GM19452 (cell line): ENCODE data around the gene HDAC1.
"Not testable (repeated sequence)": the region's sequence is repeated elsewhere in the genome, so short reads cannot be mapped to it uniquely, and the experiment has no call there.

Experiments used
- ATAC-seq: cut with Tn5 transposase; IDR thresholded peaks from one replicate; pipeline ENCODE4 v1.9.1; 2021; ENCODE audit not compliant: unreplicated experiment

HDAC1 gene

DNA sequence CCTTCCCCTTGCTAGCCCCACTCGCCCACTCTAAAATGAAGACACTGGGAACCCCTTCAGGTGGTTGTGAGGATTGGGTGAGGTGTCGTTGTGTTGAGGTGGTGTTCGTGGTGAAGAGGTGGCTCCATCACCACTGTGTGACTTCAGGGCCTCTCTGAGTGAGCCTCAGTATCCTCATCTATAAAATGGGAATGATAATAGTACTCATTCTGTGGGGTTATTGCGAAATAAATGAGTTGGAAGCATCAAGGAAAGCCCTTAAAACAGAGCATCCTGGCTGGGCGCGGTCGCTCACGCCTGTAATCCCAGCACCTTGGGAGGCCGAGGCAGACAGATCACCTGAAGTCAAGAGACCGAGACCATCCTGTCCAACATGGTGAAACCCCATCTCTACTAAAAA lies 50.8 kb downstream of the HDAC1 start:
- ATAC-seq, result no peak

GRCh38 chr1:32345289-32345827 lies 53.5 kb downstream of the HDAC1 start:
- no peak for ATAC-seq

DNA sequence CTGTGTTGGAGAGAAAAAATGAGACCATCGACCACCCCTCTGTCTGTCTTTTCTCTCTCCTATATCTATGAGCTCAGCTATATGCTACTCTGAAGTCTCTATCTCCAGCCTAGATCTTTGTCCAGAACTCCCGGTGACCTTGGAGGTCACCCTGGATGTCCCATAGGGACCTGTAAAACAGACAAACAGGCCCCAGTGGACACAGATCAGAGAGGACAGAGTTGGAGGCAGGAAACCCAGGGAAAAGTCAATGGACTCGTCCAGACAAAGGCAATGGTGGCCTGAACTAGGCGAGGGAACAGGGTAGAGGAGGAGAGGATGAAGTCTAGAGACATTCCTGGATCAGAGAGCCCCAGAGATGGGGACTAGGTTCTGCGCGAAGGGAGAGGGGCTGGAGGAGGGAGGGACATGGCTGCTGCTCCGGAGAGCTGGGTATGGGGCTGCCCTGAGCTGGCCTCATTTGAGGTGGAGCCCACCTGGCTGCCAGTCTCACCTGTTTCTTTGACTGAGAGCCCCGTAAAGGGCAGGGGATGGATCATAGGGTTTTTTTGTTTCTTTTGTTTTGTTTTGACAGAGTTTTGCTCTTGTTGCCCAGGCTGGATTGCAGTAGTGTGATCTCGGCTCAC lies 54.8 kb downstream of the HDAC1 start:
- ATAC-seq, result no peak

DNA sequence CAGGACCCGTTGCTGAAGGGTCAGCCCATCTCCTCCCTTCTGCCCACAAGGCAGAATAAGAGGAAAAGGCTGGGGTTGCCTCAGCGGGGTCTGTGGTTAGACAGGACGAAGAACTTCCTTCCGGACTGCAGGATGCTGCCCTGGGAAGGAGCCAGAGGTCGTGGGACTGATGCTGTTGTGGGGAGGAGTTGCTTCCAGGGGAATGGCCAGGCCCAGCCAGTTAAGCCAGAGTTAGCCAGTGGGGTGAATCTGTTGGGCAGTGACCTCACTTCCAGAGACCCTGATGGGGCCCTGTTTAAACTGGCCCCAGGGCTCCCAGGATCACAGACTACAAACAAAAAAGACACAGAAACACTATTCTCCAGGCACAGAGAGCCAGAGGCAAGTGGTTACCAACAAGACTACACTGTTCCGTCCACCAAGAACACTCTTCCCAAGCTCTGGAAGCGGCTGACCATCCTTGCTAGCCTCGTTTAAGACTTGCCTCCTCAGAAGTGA lies 57.4 kb downstream of the HDAC1 start:
- no peak for ATAC-seq

DNA sequence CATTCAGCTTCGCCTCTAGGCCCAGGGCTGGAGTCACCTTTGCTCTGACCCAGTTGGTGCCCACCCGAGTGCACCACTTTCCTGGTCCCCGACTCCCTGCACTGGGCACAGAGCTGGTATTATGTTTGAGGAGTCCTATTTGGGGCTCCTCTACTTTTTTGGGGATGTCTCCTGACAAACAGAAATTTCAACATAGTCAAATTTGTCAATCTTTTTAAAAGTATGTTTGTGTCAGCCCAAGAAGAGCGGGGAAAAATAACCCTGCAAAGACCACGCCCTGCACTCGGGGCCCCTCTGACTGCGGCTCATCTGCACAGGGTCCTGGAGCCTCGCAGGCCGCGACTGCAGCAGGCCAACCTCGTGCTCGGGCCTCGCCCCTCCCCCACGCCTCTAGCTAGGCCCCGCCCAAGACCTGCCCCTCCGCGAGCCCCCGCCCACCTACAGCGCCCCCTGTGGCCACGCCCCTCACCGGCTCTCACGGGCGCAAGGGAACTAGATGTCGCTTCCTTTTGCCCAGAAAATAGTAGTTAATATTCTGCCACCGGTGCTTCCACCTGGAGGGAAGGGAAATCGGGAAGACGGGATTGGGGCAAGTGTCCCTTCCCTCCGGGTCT lies 59.0 kb downstream of the HDAC1 start:
- ATAC-seq, result peak; percentile 47

GRCh38 chr1:32351399-32352238 lies 59.7 kb downstream of the HDAC1 start:
- ATAC-seq, result peak; percentile 85

DNA sequence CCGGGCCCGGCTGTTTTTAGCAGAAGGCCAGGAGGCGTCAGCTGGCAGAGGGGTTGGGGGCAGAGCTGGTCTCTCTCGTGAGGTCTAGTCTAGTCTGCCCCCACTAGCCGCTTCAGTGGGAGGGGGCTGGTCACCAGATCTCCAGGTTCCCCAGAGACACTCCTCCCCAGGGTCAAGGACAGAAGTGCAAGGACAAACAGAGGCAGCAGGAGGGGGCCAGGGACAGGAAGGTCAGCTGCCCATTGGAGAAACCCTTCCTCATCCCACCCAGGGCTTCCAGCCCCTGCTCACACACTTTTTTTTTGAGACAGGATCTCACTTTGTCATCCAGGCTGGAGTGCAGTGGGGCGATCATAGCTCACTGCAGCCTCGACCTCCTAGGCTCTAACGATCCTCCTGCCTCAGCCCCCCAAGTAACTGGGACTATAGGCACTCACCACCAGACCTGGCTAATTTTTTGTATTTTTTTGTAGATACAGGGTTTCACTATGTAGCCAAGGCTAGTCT lies 60.4 kb downstream of the HDAC1 start:
- ATAC-seq, result no peak

GRCh38 chr1:32352831-32353383 lies 61.0 kb downstream of the HDAC1 start:
- ATAC-seq, result no peak

- no peak for ATAC-seq
Measured at GRCh38 chr1:32353431-32353830, 61.5 kb downstream of the HDAC1 start.

- ATAC-seq, result no peak
Measured at GRCh38 chr1:32353886-32354570, 62.1 kb downstream of the HDAC1 start.

DNA sequence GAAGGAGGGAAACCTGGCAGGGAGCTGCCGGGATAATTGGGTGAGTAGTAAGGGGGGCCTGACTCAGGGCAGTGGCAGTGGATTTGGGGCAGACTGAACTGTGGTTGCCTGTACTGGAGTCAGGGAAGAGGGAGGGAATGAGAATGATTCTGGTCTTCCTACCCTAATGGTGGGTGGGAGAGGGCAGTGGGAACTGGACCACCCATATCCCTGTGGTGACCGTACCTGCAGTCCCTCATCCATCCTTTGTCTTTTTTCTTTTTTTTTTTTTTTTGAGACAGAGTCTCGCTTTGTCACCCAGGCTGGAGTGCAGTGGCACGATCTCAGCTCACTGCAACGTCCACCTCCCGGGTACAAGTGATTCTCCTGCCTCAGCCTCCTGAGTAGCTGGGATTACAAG lies 63.9 kb downstream of the HDAC1 start:
- not testable (repeated sequence) for ATAC-seq

DNA sequence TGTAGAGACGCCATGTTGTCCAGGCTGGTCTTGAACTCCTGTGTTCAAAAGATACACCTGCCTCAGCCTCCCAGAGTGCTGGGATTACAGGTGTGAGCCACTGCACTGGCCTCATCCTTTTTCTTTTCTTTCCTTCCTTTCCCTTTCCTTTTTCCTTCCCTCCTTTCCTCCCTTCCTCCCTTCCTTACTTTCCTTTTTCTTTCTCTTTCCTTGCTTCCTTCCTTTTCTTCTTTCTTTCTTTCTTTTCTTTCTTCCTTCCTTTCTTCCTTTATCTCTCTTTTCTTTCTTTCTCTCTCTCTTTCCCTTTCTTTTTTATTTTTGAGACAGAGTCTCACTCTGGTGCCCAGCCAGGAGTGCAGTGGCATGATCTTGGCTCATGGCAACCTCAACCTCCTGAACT lies 64.6 kb downstream of the HDAC1 start:
- ATAC-seq, result no peak

DNA sequence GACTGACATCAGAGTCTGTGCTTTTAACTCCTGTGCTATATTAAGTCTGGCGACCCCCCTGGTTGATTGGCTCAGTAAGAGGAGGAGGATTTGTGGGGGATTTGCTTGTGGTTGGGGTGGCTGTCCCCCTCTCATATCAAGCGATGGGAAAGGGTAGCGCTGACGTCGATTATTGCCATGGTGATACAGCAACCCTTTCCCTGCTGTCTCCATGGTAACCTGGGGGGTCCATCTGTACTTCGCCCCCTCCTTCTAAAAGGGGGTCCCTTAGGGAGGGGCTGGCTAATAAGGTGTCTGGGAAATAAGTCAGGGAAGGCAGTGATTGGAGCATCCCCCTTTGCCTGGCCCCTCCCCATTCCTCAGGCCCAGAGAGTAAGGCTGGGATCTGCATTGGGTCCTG lies 65.7 kb downstream of the HDAC1 start:
- no peak for ATAC-seq

GRCh38 chr1:32358435-32358834 lies 66.6 kb downstream of the HDAC1 start:
- ATAC-seq, result no peak

DNA sequence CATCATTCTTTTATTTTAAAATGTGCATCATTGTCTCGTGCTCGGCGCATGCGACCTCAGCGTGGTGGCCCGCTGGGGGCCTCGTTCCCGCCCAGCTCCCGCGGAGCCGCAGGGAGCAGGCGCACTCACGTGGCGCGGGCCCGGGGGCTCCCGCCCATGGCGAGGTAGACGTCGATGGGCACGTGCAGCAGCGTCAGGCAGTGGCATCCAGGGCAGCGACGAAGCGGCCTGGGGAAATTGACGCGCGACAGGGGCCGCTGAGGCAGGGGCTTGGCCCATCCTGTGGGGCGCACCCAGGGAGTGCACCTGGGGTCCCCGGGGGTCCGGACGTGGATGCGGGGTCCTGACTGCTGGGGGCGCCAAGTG lies 69.4 kb downstream of the HDAC1 start:
- ATAC-seq, result no peak

DNA sequence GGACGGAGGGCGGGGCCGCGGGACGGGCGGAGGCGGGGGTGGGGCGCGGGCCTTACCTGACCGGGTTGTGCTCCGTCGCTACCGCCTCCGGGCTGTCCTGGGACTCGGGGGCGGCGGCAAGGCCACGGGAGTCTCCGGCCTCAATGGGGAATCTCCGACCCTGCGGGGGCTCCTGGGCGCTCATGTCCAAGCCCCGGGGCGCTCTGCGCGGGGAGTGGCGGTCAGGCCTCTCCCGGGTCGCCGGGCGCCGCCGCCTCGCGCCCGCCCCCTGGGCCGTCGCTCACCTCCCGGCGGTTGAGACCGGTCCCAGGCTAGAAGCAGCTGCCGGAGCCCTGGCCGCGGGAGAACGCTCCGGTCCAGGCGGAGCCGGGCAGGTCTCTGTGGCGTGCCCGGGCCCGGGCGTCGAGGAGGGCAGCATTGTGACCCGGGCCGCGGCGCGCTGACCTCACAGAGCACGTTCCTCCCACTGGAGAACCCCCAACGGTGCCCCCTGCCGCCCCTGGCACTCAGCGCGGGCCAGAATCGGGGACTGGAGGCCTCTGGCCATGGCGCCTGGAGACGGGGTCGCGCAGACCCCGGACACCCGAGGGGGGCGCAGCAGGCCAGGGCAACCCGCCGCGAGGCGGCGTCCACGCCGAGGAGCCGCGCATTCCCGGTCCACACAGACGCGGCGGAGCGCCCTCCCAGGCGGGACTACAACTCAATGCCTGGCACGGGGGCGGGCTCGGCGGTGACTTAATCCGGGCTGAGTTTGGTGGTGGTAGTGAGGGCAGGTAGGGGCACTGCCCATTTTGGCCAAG lies 70.0 kb downstream of the HDAC1 start:
- no peak for ATAC-seq

DNA sequence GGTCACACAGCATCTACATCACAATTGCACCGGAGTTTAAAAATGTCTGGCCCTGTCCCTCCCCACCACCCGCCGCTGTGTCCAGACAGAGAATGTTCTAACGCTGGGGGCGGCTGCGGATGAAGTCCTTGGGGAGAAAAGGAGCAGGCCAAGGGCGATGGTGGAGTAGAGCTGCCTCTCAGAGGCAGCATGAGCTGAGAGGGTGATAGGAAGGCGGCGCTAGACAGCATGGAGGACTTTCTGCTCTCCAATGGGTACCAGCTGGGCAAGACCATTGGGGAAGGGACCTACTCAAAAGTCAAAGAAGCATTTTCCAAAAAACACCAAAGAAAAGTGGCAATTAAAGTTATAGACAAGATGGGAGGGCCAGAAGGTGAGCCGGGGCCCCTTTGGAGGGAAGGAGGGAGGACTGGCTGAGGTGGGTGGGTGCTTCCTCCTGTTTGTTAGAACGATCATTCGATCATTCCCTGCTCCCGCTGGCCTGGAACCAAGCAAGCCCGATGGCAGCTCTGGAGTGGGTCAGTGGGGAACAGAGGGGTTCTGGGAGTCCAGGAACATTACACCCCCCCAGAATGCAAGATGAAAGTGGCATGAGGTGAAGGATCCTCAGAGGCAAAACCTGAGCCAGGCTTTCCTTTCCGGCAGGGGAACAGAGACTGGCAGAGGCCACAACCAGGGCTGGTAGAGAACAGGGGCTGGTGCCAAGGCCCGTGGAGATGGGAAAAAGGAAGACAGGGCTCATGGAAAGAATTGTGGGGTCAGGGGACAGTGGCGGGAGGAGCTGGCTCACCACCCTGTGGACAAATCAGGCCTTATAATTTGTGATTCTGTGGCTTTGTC lies 70.8 kb downstream of the HDAC1 start, which contains the start of the genes FAM229A and TSSK3:
Gene FAM229A (minus strand): TSS at position 12 of the 840 bp plus-strand sequence. CDS start 394 bp downstream, outside the sequence.
Gene TSSK3 (plus strand): TSS at position 66 of the 840 bp plus-strand sequence. CDS start 163 bp downstream, at position 229.
- no peak for ATAC-seq

DNA sequence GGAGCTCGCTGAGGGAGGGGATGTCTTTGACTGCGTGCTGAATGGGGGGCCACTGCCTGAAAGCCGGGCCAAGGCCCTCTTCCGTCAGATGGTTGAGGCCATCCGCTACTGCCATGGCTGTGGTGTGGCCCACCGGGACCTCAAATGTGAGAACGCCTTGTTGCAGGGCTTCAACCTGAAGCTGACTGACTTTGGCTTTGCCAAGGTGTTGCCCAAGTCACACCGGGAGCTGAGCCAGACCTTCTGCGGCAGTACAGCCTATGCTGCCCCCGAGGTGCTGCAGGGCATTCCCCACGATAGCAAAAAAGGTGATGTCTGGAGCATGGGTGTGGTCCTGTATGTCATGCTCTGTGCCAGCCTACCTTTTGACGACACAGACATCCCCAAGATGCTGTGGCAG lies 71.8 kb downstream of the HDAC1 start:
- ATAC-seq, result no peak

GRCh38 chr1:32364836-32365235 lies 73.0 kb downstream of the HDAC1 start:
- no peak for ATAC-seq
